ENCODE results near the gene ING5. TPM values are rescaled to one million over a fixed set of nuclear protein-coding genes. Genes with fewer than 3 reads are reported as not detected.

ING5 gene
- total RNA-seq, 1 experiment from 2014 or later: 32.1 TPM

DNA sequence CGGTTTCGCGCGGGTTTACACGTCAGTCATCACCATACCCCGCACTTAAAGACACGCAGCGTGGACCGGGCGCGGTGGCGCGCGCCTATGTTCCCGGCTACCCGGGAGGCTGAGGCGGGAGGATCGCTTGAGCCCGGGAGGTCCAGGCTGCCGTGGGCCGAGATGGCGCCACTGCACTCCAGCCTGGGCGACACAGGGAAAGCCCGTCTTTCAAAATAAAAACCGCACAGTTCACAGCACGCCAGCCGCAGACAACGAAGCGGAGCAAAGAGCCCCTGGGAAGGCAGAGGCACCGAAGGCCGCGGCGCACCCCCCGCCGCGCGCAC lies 15.6 kb upstream of the ING5 start:
- H2AFZ ChIP-seq (ENCODE audit: low read length): peak overlapping the region; percentile 85
- intact Hi-C loops (cut with micrococcal nuclease): loop anchor here (2.0 kb wide), 1 partner anchor 17 kb away; the partner anchor contains the start of gene ING5
- no TSS peak for BruUV-seq (replicated peaks)
- ATAC-seq (peak; percentile 11), DNase-seq (no peak)
- H3K4me2 ChIP-seq (ENCODE audit: low read length): peak overlapping the region; percentile 87
- H3K79me2 ChIP-seq (ENCODE audit: low read length): peaks cover 67% of the 10 kb centered on the region
- TF ChIP-seq EZH2 (IDR thresholded peaks at IDR 0.05; ENCODE audit: low read length, unreplicated experiment): no peak
- TF ChIP-seq EZH2phosphoT487 (IDR thresholded peaks at IDR 0.05; ENCODE audit: borderline replicate concordance, low read length): no peak
- TF ChIP-seq, protein P1, sequence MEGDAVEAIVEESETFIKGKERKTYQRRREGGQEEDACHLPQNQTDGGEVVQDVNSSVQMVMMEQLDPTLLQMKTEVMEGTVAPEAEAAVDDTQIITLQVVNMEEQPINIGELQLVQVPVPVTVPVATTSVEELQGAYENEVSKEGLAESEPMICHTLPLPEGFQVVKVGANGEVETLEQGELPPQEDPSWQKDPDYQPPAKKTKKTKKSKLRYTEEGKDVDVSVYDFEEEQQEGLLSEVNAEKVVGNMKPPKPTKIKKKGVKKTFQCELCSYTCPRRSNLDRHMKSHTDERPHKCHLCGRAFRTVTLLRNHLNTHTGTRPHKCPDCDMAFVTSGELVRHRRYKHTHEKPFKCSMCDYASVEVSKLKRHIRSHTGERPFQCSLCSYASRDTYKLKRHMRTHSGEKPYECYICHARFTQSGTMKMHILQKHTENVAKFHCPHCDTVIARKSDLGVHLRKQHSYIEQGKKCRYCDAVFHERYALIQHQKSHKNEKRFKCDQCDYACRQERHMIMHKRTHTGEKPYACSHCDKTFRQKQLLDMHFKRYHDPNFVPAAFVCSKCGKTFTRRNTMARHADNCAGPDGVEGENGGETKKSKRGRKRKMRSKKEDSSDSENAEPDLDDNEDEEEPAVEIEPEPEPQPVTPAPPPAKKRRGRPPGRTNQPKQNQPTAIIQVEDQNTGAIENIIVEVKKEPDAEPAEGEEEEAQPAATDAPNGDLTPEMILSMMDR (conservative IDR thresholded peaks at IDR 0.05; ENCODE audit: low read depth, low read length): no peak
- POLR2A ChIA-PET (ENCODE audit: unreplicated experiment): interaction anchor here (0.6 to 1.0 kb wide), 4 partner anchors 11 to 55 kb away, joined by 3 to 5 read pairs (median 4); partner anchors contain the start of gene ING5
- no peaks in the 10 kb centered on the region for H3K27me3 ChIP-seq (ENCODE audit: low read length)
- peaks cover 29% of the 10 kb centered on the region for H3K36me3 ChIP-seq (ENCODE audit: low read depth, low read length)
- no peaks in the 10 kb centered on the region for H3F3A ChIP-seq (ENCODE audit: low read length, unreplicated experiment)
- H3K9me3 ChIP-seq (ENCODE audit: low read length): no peaks in the 10 kb centered on the region
- CTCF ChIA-PET: no interaction called here
- H3K9me2 ChIP-seq (replicated peaks; ENCODE audit: low read length): no peaks in the 10 kb centered on the region
- peak overlapping the region; percentile 99 for H3K9ac ChIP-seq (ENCODE audit: low read length)
- peak overlapping the region; percentile 49 for H3K27ac ChIP-seq (ENCODE audit: low read length)
- H3K4me1 ChIP-seq (ENCODE audit: insufficient read depth, low read length): peaks cover 21% of the 10 kb centered on the region
- peak overlapping the region; percentile 96 for H3K4me3 ChIP-seq (ENCODE audit: low read length)
- no peaks in the 10 kb centered on the region for H4K20me1 ChIP-seq (ENCODE audit: low read length)

DNA sequence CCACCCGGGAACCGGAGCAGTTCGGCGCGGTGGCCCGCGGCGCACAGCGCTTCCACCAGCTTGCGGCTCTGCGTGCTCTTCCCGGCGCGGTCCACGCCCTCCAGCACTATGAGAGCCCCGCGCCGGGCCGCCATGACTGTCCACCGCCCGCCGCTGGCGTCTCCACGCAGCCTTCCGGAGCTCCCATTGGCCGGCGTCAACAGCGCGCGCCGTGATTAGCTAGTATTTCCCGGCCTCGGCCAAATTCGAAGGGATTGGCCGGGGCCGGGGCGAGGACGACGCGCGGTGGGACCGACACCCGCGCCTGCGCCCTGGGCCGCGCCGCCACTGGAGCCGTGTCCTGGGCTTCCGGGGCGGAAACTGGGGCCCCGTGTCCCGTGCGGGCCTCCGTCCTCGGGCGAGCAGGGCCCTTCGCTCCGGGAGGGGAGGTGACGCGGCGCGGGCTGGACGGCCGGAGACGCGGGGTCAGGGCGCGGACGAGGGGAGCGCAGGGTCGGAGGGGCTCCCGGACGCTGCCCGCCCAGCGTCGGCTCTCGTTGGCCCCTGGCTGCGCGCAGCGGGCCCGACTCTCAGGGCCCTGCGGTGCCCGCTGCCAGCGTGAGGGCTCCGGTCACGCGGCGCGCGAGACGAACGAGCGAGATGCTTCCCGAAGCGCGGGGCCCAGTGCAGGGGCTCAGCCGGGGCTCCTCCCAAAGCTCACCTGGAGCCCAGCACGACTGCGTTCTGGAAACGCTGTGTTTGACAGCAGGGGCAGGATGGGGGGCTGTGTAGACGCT lies 15.0 kb upstream of the ING5 start, which contains the start of gene DTYMK:
TSS of gene DTYMK (minus strand) at position 166 of the 776 bp plus-strand sequence. CDS start at position 134, 32 bp downstream.
- DNase-seq (peak; percentile 97), ATAC-seq (peak; percentile 97)
- TF ChIP-seq, protein P1 (conservative IDR thresholded peaks at IDR 0.05; ENCODE audit: low read depth, low read length): no peak
- no peak for TF ChIP-seq EZH2 (IDR thresholded peaks at IDR 0.05; ENCODE audit: low read length, unreplicated experiment)
- TF ChIP-seq EZH2phosphoT487 (IDR thresholded peaks at IDR 0.05; ENCODE audit: borderline replicate concordance, low read length): no peak
- H3K27me3 ChIP-seq (ENCODE audit: low read length): no peaks in the 10 kb centered on the region
- H3K36me3 ChIP-seq (ENCODE audit: low read depth, low read length): peaks cover 24% of the 10 kb centered on the region
- POLR2A ChIA-PET (ENCODE audit: unreplicated experiment): interaction anchor here (0.6 to 1.0 kb wide), 4 partner anchors 12 to 54 kb away, joined by 3 to 5 read pairs (median 4); partner anchors contain the start of gene ING5
- peak within 1 kb of the TSS; percentile 99 for H3K9ac ChIP-seq (ENCODE audit: low read length)
- no TSS peak for BruUV-seq (replicated peaks)
- H3K4me1 ChIP-seq (ENCODE audit: insufficient read depth, low read length): peaks cover 16% of the 10 kb centered on the region
- H3K9me2 ChIP-seq (replicated peaks; ENCODE audit: low read length): no peaks in the 10 kb centered on the region
- peak within 1 kb of the TSS; percentile 85 for H2AFZ ChIP-seq (ENCODE audit: low read length)
- CTCF ChIA-PET: no interaction called here
- intact Hi-C loops (cut with micrococcal nuclease): loop anchor here (2.0 kb wide), 1 partner anchor 16 kb away; the partner anchor contains the start of gene ING5
- no peaks in the 10 kb centered on the region for H3F3A ChIP-seq (ENCODE audit: low read length, unreplicated experiment)
- H3K4me3 ChIP-seq (ENCODE audit: low read length): peak within 1 kb of the TSS; percentile 96
- H3K9me3 ChIP-seq (ENCODE audit: low read length): no peaks in the 10 kb centered on the region
- peaks cover 62% of the 10 kb centered on the region for H3K79me2 ChIP-seq (ENCODE audit: low read length)
- H3K4me2 ChIP-seq (ENCODE audit: low read length): peak within 1 kb of the TSS; percentile 96
- H4K20me1 ChIP-seq (ENCODE audit: low read length): no peaks in the 10 kb centered on the region
- peak within 1 kb of the TSS; percentile 80 for H3K27ac ChIP-seq (ENCODE audit: low read length)

DNA sequence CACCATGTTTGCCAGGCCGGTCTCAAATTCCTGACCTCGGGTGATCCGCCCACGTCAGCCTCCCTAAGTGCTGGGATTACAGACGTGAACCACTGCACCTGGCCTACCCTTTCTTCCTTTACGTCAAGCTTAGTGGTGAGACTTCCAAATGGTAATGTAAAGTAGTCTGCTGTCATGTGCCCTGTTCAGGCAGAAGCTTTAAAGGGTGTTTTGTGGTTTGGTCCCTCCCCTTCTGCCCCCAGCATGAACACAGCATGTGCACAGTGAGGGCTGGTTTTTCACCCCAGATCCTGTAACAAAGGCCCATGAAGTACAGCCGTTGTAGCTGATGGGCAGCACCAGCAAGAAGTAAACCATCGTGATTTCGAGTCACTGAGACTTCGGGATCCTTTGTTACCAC lies 12.5 kb upstream of the ING5 start:
- no peak overlapping the region for H3K9ac ChIP-seq (ENCODE audit: low read length)
- H3K27me3 ChIP-seq (ENCODE audit: low read length): no peaks in the 10 kb centered on the region
- intact Hi-C loops (cut with micrococcal nuclease): no loop called here
- H3K4me1 ChIP-seq (ENCODE audit: insufficient read depth, low read length): peaks cover 12% of the 10 kb centered on the region
- H3K9me3 ChIP-seq (ENCODE audit: low read length): no peaks in the 10 kb centered on the region
- ChIA-PET CTCF (no interaction called here), POLR2A (ENCODE audit: unreplicated experiment) (no interaction called here)
- ATAC-seq (no peak), DNase-seq (no peak)
- TF ChIP-seq, protein P1 (conservative IDR thresholded peaks at IDR 0.05; ENCODE audit: low read depth, low read length): no peak
- no peak for TF ChIP-seq EZH2phosphoT487 (IDR thresholded peaks at IDR 0.05; ENCODE audit: borderline replicate concordance, low read length)
- TF ChIP-seq EZH2 (IDR thresholded peaks at IDR 0.05; ENCODE audit: low read length, unreplicated experiment): no peak
- no peak overlapping the region for H3K27ac ChIP-seq (ENCODE audit: low read length)
- H2AFZ ChIP-seq (ENCODE audit: low read length): no peak overlapping the region
- BruUV-seq (replicated peaks): TSS peak; percentile 6
- no peaks in the 10 kb centered on the region for H3F3A ChIP-seq (ENCODE audit: low read length, unreplicated experiment)
- no peak overlapping the region for H3K4me2 ChIP-seq (ENCODE audit: low read length)
- peaks cover 4% of the 10 kb centered on the region for H3K36me3 ChIP-seq (ENCODE audit: low read depth, low read length)
- no peaks in the 10 kb centered on the region for H3K9me2 ChIP-seq (replicated peaks; ENCODE audit: low read length)
- no peaks in the 10 kb centered on the region for H4K20me1 ChIP-seq (ENCODE audit: low read length)
- peaks cover 39% of the 10 kb centered on the region for H3K79me2 ChIP-seq (ENCODE audit: low read length)
- H3K4me3 ChIP-seq (ENCODE audit: low read length): no peak overlapping the region

Measured in PC-3 (cell line).